Activated T-helper 2 cell treated with anti-CD3 and anti-CD28 coated beads, Interferon-gamma antibody, Interleukin-2, Interleukin-4, amounts not matched to agents 10 μg/mL and 5 μg/mL and 100 μg/mL, durations not matched to agents 14 hours and 24 hours and 36 hours (primary cell): ENCODE measurements around the gene CIPC. TPM values are rescaled to one million over a fixed set of nuclear protein-coding genes. Genes with fewer than 3 reads are reported as not detected.

Experiments
- DNase-seq: peaks from one replicate; pipeline ENCODE4 v3.0.0; 2021; ENCODE audit warnings: low spot score
- H3K27ac Mint-ChIP-seq: one replicate; pipeline ENCODE4 v1.8.0; 2021; ENCODE audit warnings: mixed read lengths
- H3K27me3 Mint-ChIP-seq: one replicate; pipeline ENCODE4 v1.8.0; 2021; ENCODE audit warnings: low read depth, mixed read lengths
- H3K36me3 Mint-ChIP-seq: one replicate; pipeline ENCODE4 v1.8.0; 2021; ENCODE audit warnings: low read depth, mixed read lengths
- H3K4me1 Mint-ChIP-seq: one replicate; pipeline ENCODE4 v1.8.0; 2021; ENCODE audit warnings: low read depth, mixed read lengths
- H3K4me3 Mint-ChIP-seq: one replicate; pipeline ENCODE4 v1.8.0; 2021; ENCODE audit warnings: low read depth, mild to moderate bottlenecking, moderate library complexity, mixed read lengths
- H3K9me3 Mint-ChIP-seq: one replicate; pipeline ENCODE4 v1.8.0; 2021; ENCODE audit warnings: mixed read lengths
- intact Hi-C: fragments of 100-400 bp; cut with micrococcal nuclease; formaldehyde crosslinking; loops from one replicate; pipeline ENCODE4 v1.15.1; 2023
- total RNA-seq: library from RNA; stranded (reverse); gene quantifications from 2 replicates; pipeline ENCODE4 v1.2.3, GENCODE V29; 2022

The CIPC gene
- total RNA-seq, 1 donor from 2014 or later: 11.3 TPM

DNA sequence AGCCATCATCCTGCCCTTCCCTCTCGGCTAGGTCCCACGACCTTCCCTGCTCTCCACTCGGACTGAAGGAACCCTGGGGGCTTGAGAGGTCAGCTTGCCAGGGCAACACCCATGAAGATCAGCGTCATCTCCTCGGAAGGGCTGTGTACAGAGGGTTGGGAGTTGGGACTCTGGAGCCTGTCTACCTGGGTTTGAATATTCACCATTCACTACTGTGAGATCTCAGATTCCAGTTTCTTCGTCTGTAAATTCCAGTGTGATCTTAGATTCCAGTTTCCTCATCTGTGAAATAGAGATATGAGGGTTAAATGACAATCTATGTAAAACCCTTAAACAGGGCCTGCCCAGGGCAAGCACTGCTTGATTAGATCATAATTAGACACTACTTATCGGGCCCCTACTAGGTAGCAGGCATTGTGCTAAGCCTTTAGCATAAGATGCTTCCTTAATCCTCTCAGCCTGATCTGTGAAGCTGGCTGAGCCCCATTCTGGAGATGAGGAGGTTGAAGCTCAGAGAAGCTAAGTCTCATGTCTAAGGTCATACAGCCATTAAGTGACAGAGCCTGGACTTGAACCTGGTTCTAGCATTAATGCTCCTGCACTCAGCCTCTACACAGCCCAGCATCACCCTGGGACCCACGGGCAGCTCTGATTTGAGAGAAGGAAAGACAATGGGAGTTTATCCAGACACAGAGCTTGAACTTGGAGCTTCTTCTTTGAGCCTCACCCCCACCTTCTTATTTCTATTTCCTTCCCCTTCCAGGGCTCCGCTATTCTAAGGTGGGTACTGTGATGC is 44.1 kb downstream of the CIPC start:
- no peak overlapping the region for H3K4me3 Mint-ChIP-seq
- no peak for DNase-seq

DNA sequence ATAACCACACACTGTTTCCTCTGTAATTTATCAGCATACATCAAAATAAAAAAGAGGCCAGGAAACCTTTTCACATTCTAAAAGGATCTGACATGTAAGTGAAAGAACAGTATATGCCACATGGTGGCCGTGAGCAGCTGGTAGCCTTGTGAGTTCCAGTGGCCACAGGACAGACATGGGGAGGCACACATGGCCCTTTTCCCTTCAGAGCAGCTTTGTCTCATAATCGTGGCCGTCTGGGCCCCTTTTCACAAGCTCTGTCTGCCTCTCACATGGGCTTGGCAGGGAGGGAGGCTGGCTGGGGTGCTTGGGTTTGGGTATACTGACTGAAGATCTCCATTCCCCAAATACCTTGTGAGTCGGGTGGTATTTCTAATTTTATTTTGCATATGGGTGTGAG is 45.0 kb downstream of the CIPC start:
- Mint-ChIP-seq H3K36me3 (no peaks in the 10 kb centered on the region), H3K9me3 (no peaks in the 10 kb centered on the region), H3K27ac (no peak overlapping the region), H3K27me3 (peaks cover 68% of the 10 kb centered on the region), H3K4me1 (peaks cover 12% of the 10 kb centered on the region), H3K4me3 (no peak overlapping the region)
- intact Hi-C loops: loop anchor here (10.0 kb wide), 1 partner anchor 768 kb away; the partner anchor contains the start of gene ESRRB
- DNase-seq: no peak

More for the DNA sequence above, 44.1 kb downstream of the CIPC start:
- H3K36me3 Mint-ChIP-seq: no peaks in the 10 kb centered on the region
- H3K9me3 Mint-ChIP-seq: no peaks in the 10 kb centered on the region
- H3K4me1 Mint-ChIP-seq: peaks cover 12% of the 10 kb centered on the region
- intact Hi-C loops: loop anchor here (10.0 kb wide), 1 partner anchor 767 kb away; the partner anchor contains the start of gene ESRRB
- H3K27me3 Mint-ChIP-seq: peaks cover 69% of the 10 kb centered on the region
- no peak overlapping the region for H3K27ac Mint-ChIP-seq

DNA sequence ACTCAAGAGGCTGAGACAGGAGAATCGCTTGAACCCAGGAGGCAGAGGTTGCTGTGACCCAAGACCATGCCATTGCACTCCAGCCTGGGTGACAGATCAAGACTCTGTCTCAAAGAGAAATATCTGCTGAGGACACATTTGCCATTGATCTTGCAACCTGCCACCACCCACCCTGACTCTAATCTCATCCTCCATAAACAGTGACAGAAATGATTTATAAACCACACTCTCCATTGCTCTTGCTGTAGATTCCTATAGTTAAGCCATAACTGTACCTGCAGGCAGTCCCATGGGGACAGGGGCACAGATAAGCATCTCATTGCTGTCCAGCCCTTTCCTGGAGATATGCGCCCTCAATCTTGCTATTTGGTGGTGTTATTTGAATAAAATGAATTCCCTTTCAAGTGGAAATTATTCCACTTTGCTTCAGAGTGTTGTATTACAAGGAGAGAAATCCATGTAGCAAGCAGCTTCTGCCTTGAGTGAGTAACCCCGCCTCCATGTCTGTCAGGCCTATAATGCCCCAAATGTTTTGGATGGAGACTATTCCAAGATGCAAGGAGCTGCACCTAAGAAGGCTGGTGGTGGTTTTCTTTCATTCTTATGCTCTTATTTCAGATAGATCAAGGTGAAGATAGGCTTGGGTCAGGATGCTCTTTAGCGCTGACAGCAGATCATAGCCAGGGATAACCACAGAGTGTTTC is 46.5 kb downstream of the CIPC start:
- H3K36me3 Mint-ChIP-seq: no peaks in the 10 kb centered on the region
- H3K9me3 Mint-ChIP-seq: no peaks in the 10 kb centered on the region
- H3K4me1 Mint-ChIP-seq: peaks cover 5% of the 10 kb centered on the region
- no peak overlapping the region for H3K27ac Mint-ChIP-seq
- H3K4me3 Mint-ChIP-seq: no peak overlapping the region
- intact Hi-C loops: loop anchor here (10.0 kb wide), 1 partner anchor 770 kb away; the partner anchor contains the start of gene ESRRB
- DNase-seq: no peak
- H3K27me3 Mint-ChIP-seq: peaks cover 62% of the 10 kb centered on the region

DNA sequence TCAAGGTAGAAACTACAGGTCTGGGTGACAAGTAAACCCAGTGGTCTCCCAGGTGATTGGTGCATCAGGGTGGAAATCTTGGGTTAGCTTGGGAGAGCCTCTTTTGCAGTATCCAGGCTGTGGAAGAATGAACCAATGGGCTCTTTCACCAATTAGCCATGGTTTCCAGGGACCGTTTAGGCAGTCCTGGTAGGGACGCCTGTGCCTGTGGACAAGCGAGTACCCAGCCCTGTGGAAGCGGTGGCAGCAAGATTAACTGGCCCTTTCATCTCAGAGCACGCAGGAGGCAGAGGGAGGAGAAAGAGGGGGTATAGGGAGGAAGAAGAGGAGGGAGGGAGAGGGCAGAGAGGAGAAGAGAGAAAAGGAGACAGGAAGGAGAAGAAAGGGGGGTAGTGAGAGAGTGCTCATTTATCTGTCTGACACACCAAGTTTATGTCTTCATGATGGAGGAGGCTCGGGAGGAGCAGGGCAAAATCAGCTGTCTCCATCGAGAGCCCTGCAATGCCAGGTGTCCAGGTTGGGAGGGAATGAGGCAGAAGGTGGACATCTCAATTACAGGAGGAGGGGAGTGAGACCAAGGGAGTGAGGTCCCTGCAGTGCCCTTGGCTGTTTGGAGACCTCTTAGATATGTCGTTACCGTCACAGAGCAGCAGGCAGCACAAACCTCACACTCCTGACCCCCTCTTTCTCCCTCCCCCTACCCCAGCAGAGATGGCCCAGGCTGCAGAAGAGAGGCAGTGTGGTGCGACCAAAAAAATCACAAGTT is 48.1 kb downstream of the CIPC start:
- Mint-ChIP-seq H3K27ac (no peak overlapping the region), H3K4me1 (no peaks in the 10 kb centered on the region), H3K27me3 (peaks cover 56% of the 10 kb centered on the region), H3K4me3 (no peak overlapping the region), H3K36me3 (no peaks in the 10 kb centered on the region), H3K9me3 (no peaks in the 10 kb centered on the region)
- no peak for DNase-seq
- intact Hi-C loops: loop anchor here (10.0 kb wide), 1 partner anchor 771 kb away; the partner anchor contains the start of gene ESRRB

DNA sequence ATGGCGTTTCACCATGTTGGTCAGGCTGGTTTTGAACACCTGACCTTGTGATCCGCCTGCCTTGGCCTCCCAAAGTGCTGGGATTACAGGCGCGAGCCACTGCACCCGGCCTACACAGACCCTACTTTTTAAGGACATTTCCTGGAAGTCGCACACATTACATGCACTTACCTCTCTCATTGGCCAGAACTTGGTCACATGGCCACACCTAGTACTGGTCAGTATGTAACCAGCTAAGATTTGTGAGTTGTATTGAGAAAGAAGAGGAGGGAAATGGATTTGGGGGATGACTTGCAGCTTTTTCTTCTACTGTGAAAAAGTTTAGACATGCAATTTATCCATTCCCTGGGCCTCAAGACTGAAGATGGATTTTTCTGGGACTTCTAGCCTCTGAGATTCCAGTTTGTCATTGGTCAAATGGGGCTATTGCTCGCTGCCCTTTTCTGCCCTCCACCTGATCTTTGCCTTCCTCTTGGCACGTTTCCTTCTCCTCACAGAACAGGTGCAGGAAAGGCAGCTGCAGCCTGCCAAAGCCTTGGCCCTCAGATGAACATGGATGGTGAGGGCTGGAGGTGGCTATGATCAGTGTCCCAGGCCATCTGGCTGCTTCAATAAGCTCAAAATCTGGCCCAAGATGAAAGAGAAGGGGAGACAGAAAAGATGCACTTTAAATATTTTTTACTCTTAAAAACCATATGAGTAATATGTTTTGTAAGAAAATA is 50.6 kb downstream of the CIPC start:
- intact Hi-C loops: loop anchor here (10.0 kb wide), 1 partner anchor 774 kb away; the partner anchor contains the start of gene ESRRB
- no peaks in the 10 kb centered on the region for H3K36me3 Mint-ChIP-seq
- no peak overlapping the region for H3K27ac Mint-ChIP-seq
- DNase-seq: no peak
- H3K4me1 Mint-ChIP-seq: no peaks in the 10 kb centered on the region
- no peak overlapping the region for H3K4me3 Mint-ChIP-seq
- no peaks in the 10 kb centered on the region for H3K9me3 Mint-ChIP-seq
- peaks cover 36% of the 10 kb centered on the region for H3K27me3 Mint-ChIP-seq

DNA sequence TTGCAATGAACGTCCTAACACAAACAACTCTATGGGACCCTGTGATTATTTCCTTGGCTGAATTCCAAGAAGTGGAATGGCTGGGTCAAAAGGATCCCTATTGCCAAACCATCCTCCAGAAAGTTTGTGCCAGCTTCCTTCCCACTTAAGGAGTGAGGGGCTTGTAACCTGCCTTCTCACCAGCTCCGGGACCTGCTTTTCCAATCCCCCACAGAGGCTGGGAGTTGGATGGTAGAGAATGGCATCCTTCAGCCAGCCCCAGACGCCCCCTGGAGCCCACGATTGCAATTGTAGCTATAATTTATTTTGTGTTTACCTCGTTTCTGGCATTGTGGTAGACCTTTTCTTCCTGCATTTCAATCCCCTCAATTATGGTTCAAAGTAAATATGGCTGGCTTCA is 53.2 kb downstream of the CIPC start:
- Mint-ChIP-seq H3K4me1 (no peaks in the 10 kb centered on the region), H3K27ac (no peak overlapping the region), H3K4me3 (no peak overlapping the region), H3K9me3 (no peaks in the 10 kb centered on the region), H3K27me3 (peaks cover 23% of the 10 kb centered on the region), H3K36me3 (no peaks in the 10 kb centered on the region)
- intact Hi-C loops: no loop called here
- DNase-seq: no peak

DNA sequence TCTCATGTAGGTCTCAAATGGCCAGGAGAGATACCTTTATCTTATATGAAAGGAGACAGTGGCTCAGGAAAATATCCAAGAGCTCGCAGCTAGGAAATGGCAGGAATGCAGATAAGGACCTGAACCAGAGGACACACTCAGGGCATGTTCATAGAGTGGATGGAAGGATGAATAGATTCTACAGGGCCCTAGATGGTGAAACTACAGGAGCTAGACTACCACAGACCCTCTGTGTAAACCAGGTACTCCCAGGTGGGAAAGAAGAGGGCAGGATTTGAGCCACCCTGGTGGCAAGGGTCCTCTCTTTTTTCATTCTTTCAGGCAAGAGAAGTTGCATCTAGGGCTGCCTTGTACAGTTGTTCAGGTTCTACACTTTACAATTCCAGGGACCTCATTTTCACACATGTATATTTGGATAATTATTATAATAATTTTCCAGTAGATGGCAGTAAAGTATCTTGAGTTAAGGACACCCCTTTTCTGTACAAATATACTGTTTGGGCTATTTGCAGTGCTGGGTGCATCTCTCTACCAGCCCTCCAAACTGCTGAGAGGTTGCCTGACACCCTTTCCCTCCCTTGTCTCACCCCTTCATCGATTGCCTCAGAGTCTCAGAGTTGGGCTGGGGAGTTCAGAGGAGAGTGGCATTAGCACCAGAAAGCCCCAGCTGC is 54.0 kb downstream of the CIPC start:
- peaks cover 18% of the 10 kb centered on the region for H3K27me3 Mint-ChIP-seq
- H3K27ac Mint-ChIP-seq: no peak overlapping the region
- DNase-seq: no peak
- H3K9me3 Mint-ChIP-seq: no peaks in the 10 kb centered on the region
- no peaks in the 10 kb centered on the region for H3K4me1 Mint-ChIP-seq
- H3K4me3 Mint-ChIP-seq: no peak overlapping the region
- intact Hi-C loops: loop anchor here (1.0 to 2.0 kb wide), 2 partner anchors 61 to 164 kb away; no protein-coding TSS in a partner anchor
- no peaks in the 10 kb centered on the region for H3K36me3 Mint-ChIP-seq

DNA sequence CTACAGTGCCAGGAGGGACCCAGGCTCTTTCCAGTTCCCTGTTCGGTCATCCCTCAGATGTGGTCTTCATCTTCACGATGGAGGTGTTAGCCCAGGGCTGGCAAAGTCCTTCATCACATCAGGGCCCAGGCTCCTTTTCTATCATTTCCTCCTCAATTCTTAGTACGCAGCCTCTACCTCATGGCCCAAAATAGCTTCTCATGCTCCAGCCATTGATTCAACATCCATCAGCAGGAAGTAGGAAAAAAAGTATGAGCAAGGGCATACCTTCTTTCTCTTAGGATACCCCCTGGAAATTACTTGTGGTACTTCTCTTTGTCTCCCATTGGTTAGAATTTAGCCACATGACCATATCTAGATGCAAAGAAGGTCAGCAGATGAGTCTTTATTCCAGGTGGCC is 55.7 kb downstream of the CIPC start:
- no peak for DNase-seq
- H3K27me3 Mint-ChIP-seq: peaks cover 27% of the 10 kb centered on the region
- no peak overlapping the region for H3K4me3 Mint-ChIP-seq
- no peak overlapping the region for H3K27ac Mint-ChIP-seq
- no peaks in the 10 kb centered on the region for H3K36me3 Mint-ChIP-seq
- no peaks in the 10 kb centered on the region for H3K4me1 Mint-ChIP-seq
- no peaks in the 10 kb centered on the region for H3K9me3 Mint-ChIP-seq
- intact Hi-C loops: loop anchor here (2.0 kb wide), 1 partner anchor 59 kb away; no protein-coding TSS in a partner anchor

DNA sequence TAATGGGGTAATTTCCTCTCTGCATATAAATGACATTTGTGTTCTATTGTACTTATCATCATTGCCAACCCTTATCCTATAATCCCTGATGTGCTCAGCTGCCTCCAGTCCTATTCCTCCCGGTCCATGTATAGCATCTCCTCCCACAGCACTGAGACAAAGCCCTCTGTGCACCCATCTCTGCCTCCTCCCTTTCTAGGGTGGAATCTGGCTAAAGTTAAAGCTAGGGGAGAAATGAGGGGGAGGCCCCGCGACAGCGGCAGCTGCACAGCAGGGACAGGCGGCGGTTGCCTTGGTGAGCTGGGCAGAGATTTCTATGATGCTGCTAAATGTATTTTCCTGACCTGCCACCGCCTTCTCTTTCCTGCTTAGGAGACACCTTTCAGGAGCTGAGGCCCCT is 56.4 kb downstream of the CIPC start:
- intact Hi-C loops: no loop called here
- DNase-seq: no peak
- Mint-ChIP-seq H3K27me3 (peaks cover 29% of the 10 kb centered on the region), H3K4me3 (no peak overlapping the region), H3K4me1 (no peaks in the 10 kb centered on the region), H3K36me3 (no peaks in the 10 kb centered on the region), H3K27ac (no peak overlapping the region), H3K9me3 (no peaks in the 10 kb centered on the region)

DNA sequence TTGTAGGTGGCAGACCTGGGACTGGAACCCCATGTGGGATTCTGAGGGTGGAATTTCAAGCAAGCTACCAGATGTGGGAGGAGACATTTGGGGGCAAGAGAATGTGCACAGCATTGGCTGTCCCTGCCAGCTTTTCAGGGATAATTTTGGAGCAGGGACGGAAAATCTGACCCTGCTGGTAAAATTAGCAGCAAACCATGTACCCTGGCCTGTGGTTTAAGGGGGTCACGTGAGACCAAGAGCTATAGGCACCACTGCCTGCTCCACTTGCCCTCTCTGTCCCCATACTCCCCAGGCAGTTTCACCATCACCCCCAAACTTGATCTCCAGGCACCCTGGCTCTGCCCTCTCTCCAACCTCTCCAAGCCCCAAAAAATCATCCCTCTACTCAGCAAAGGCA is 57.0 kb downstream of the CIPC start:
- Mint-ChIP-seq H3K36me3 (no peaks in the 10 kb centered on the region), H3K9me3 (no peaks in the 10 kb centered on the region), H3K27ac (no peak overlapping the region), H3K4me3 (no peak overlapping the region), H3K27me3 (peaks cover 27% of the 10 kb centered on the region), H3K4me1 (no peaks in the 10 kb centered on the region)
- no peak for DNase-seq
- intact Hi-C loops: no loop called here

DNA sequence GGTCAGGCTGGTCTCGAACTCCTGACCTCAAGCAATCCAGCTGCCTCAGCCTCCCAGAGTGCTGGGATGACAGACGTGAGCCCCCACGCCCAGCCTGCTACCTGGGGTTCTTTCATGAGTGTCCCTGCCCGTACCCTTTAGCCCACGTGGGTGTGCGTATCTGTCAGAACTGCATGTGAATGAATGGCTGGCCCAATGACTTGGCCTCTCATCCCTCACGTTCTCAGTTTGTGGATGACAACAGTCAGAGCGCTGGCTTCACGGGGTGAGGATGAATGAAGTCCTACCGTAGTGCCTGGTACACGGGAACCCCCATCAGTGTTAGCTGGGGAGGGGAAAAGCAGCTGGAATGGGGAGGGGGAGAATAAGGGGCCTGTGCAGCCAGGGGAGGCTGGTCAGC is 59.7 kb downstream of the CIPC start:
- Mint-ChIP-seq H3K36me3 (no peaks in the 10 kb centered on the region), H3K4me3 (no peak overlapping the region), H3K27me3 (peaks cover 31% of the 10 kb centered on the region), H3K4me1 (no peaks in the 10 kb centered on the region), H3K9me3 (no peaks in the 10 kb centered on the region), H3K27ac (no peak overlapping the region)
- intact Hi-C loops: no loop called here
- DNase-seq: no peak
